ENCODE results near the gene EHMT1.

- TF ChIP-seq CTCF (IDR thresholded peaks at IDR 0.05; ENCODE audit: insufficient read depth, low read depth, low read length) (no peak), EZH2 (IDR thresholded peaks at IDR 0.05; ENCODE audit: insufficient read depth, low read length) (no peak)
Observed at GRCh38 chr9:137683262-137683864, 64.6 kb downstream of the EHMT1 start.

Measured in astrocyte (in vitro differentiated cells and primary cell).